Femur (tissue), 1 donor: ENCODE measurements around the gene FUBP3.

Experiments
- DNase-seq: peaks from one replicate; pipeline ENCODE4 v3.0.0-alpha.2; 2017

Gene FUBP3

DNA sequence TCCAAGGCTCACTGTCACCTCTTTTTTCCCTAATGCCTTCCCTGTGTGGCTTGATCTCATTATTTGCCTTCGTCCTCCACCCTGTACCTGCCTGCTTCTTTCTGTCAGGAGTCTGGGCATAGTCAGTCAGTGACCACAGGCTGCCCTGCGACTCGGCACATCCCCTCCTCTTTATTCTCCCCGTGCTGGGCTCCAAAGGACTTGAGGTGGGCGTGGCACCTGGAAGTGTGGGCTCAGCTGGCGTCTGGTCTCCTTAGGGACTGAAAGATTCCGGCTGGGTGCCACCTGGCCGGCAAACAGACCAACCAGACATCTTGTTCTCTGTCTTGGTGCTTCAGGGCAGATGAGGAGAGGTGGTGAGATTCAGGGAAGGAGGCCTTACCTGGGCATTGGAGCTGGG, 55.4 kb downstream of the FUBP3 start:
- DNase-seq = no peak

DNA sequence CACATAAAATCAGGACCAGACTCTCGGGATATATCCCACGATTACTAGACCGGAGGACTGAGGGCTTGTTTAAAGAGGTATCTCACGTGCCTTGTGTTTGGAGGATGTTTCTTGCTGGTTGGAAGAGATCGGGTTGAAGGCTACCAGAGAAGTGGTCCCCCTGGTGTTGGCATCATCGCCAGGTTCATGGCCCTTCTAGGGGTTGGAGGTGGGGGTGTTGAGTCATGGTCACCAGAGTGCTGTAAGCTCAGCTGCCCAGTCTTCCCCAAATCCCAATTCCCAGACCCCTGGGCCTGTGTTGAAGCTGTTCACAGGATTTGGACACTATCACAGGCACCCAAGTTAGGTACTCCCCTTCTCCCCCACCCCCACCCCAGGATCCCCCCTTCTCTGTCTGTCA, 55.9 kb downstream of the FUBP3 start:
- no peak for DNase-seq

DNA sequence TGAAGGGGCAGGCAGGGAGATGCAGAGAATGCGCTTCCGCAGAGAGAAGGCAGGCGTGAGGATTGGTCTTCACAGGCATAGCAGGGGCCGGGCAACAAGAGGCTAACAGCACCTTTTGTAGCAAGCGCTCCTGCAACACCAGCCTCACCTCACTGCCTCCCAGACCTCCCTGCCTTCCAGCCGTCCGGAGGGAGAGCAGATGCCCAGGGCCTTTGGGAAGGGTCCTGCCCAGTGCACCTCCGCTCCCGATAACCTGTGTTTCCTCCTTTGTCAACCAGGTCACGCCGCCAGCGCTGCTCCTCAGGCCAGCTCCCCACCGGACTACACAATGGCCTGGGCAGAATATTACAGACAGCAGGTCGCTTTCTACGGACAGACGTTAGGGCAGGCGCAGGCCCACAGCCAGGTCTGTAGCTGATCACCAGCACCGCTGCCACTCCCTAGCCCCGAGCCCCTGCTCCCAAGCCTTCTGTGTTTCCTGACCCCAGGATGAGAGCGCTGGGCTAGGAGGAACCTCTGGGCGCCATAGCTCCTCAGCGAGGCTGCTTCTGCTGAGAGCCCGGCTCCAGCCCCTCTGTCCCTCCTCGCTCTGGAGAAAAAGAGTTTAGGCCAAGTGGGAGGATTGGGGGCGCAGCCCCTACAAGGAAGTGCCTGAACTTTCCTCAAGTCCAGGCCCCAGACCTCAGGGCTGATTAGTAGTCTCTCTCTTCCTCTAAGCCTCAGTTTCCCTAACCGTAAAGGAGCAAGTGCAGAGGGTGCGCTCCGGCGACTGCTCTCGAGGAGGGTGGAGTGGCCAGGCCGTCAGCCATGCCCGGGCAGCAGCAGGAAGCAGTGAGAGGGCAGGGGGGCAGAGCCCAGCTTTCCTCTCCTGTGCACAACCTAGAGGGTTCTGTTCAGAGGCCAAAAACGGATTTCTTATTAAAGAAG, 56.6 kb downstream of the FUBP3 start:
- no peak for DNase-seq

DNA sequence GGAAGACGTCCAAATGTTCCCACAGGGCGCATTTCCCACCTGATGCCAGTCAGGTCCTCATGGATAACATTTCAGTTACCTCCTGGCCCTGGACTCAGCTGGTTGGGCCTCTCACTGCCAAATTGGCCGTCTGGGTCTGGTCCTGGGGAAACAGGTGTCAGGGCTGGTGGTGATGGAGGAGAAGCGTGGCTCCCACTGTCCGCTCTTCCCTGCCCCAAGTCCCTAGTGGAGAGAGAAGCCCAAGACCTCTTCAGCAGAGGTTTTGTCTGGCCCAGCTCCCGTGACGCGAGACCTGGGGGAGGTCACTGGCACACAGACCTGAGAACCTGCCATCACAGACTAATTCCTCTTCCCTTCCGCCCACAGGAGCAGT, 57.3 kb downstream of the FUBP3 start:
- DNase-seq = no peak

DNA sequence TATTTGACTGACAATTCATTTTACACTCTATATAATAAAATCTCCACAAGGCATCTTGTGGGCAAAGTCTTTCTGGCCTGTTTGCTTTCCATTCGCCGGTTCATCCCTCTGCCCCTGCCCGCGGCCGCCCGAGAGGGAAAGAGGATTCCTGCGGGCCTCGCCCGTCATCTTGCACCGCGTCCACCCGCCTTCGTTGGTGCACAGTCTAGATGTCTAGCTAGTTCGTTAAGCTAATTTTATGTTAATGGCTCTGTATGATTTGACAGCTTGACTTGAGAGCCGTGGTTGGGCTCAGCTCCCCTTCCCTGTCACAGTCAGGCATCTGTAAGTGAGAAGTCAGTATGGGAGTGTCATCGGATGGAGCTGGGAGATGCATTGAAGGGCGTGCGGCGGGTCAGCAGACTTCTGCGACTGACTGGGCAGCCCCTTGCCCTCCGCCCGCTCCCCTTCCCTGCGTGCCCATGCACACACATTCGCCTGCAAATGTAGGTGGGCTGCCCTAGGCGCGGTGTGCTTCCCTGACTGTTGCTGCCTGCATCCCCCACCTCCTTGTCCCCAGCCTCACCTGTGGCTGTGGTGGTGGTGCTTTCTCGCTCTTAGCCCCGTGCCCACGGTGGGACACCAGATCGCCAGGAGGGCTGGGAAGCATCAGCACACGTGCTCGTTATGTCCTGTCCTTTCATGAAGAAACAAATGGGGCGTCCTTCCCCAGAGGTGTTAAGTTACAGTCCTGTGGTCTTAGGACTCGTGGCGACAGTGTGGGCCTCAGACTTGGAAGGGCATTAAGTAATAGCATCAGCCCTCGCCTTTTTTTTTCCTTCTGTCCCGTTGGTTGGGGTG, 59.1 kb downstream of the FUBP3 start:
- DNase-seq = no peak

DNA sequence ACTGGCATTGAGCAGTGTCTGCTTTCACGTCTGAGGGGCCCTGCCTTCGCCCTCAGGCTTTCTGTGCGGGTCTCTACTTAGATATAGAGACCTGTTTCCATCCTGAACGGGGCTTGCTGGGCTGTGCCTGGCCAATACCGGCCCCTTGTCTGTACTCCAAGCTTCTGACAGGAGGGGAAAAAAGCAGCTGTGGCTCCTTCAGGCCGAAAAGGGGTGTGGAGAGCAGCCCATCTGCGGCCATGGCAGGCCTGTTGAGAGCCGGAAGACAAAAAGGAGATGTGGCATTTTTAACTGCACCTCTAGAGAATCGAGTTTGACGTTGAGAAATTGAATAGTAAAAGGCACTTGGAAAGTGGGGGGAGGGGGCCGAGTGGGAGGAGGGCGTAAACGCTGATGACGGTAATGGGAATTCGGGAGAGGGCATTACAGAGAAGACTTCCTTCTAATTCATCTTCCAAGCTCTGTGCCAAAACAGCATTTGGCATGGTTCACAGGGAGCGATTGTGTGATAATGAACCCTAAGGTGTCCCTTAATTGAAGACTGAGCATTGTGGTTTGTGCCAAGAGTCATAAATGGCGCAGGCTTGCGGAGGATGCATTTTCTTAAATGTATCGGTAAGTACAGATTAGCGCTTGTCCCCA, 59.9 kb downstream of the FUBP3 start:
- DNase-seq = no peak

DNA sequence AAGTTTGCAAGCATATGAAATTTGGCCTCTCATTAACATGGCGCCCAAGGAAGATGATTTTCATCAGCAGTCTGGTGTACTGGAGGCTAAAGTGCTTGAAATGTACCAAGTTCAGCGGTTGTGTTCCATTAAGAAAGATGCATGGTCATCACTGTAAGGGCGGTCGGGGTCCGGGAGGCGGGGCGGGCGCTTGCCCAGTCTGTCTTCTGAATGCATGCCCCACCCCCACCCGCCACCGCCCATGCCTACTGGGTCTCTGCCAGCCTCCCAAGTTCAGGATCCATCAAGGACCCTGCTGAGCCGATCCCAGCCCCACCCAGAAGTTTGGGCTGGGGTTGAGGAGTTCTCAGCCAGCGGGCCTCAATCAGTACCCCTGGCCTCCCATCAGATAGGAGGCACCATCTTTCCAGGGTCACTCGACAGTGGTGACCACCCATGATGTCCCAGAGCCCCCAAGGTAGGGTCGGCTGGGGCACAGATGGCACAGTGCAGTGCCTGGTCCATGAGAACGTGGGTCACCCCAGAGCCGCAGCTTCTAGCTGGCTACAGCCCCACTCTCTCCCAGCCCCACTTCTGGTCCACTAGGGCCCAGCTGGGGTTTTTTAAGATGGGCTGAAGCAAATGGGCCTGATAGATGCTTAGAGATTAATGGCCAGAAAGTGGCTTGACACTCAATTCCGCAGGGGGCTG, 60.6 kb downstream of the FUBP3 start:
- DNase-seq = no peak

DNA sequence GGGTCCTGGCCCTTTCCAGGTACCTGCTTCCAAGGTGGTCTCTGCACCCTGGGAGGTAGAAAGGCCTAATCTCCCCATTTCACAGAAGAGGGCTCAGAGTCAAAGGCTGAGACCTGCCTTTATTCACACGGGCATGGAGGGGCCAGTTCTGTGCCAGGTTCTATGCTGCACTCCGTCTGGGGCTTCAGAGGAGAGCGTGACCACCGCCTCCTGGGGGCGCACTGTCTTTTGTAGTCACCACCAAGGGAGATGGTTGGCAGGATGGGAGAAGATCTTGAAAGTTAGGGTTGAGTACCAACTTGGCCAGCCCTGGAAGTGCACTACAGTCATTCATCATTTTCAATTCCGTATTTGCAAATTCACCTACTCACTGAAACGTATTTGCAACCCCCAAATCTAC, 61.3 kb downstream of the FUBP3 start:
- DNase-seq = no peak

DNA sequence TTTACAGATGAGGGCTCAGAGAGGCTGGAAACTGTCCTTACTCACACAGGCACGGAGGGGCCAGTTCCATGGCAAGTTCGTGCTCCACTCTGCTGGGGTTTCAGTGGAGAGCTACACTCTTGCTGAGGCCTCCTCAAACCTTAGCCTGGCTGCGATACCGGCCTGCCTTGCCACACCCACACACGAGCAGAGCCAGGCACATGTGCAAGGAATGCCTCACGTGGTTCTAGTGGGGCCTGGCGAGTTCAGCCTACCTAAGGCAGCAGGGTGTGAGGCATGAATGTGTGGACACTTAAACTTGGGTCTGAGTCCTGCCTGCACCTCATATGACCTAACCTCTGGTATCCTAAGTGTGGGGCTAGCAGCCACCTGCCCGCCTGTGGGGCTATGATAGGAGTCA, 63.5 kb downstream of the FUBP3 start:
- DNase-seq = no peak

DNA sequence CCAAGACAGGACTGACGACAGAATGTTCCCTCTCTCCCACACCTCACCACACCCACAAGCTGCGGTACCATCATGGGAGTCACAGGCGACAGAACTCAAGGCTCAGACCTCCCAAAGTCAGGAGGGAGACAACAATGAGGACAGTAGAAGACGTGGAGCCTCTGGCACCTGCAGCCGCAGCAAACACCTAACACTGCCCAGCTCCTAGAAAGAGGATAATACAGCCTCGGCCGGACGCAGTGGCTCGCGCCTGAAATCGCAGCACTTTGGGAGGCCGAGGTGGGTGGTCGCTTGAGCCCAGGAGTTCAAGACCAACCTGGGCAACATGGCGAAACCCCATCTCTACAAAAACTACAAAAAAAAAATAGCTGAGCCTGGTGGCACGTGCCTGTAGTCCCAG, 71.8 kb downstream of the FUBP3 start:
- no peak for DNase-seq

DNA sequence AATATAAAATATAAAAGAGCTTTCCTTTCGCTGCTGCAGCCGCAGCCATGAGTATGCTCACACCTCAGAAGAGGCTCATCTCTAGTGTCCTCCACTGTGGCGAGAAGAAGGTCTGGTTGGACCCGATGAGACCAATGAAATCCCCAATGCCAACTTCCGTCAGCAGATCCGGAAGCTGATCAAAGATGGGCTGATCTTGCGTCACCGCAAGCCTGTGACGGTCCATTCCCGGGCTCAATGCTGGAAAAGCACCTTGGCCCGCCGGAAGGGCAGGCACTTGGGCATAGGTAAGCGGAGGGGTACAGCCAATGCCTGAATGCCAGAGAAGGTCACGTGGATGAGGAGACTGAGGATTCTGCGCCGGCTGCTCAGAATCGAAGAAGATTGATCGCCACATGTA, 72.4 kb downstream of the FUBP3 start:
- DNase-seq = no peak

DNA sequence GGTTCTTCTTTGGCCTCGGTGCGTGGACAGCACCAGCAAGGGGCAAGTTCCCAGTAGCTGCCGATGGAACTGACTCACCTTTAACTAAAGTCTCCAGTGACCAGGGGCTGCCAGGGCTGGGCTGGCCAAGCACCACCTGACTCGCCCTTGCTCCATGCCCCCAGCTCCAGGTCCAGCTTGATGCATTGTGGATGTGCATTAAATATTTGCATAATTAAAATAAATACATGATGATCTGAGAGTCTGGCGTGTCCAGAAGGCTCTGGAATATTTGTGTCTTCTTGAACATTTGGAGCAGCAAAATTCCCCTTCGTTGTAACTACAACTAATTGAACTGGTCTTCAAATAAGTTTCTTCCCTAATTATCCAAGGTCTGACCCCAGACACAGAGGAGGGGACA, 75.5 kb downstream of the FUBP3 start:
- DNase-seq = no peak

DNA sequence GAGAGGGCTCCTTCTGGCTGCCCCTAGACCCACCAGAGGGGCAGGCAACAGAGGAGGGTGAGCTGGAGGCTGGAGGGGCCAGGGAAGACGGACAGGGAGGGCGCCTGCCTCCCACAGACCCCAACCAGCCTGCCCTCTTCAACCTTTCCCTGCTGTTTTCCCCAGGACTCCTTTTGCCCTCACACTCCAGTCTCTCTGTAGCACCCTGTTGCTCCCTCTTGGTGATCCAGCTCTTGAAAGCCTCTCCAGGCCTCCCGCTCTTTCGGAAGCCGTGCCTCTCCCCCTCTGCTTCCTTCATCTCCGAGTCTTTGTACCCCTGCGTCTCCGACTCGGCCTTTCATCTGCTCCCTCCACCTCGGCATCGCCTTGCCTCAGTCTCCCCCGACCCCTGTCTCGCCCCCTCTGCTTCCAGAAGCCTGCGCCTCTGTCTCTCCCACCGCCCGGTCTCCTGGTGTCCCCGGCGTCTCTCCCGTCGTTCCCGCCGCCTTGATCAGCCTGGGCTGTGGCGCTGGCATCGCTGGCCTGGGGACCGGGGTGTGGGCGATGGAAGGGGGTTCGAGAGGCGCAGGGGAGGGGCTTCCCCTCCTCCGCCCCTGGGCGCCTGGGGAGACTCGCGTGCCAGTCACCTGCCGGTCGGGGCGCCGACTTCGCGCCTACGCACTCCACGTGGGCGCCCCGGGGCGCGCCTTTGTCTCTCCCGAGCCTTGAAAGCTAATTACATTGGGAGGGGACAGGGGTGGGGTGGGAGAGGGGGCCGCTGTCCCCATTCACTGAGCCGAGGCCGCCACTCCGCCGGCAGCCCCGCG, 79.7 kb downstream of the FUBP3 start:
- no peak for DNase-seq

DNA sequence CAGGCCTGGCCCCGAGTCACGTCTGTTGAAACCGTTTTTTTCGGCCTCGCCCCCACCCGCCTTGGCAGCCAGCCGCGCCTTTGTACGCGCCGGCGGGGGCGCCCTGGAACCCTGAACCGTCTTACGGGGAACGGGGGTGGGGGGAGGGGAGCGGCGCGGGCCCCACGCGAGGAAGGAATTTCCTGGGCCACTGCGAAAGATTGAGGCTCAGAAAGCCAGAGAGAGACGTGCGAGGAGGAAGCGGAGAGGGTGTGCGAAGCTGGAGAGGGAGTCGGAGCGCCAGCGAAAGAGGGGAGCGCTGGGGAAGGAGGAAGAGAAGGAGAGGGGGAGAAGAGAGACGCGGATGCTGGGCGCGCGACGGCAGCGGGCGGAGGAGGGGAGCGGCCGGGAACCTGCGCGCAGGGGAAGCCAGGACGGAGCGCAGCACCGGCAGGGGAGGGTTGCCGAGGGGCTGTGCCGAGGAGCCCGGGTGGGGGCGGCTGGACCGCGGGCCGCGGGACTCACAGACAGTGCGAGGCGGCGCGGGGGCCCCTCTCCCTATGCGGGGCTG, 80.4 kb downstream of the FUBP3 start:
- DNase-seq = no peak

DNA sequence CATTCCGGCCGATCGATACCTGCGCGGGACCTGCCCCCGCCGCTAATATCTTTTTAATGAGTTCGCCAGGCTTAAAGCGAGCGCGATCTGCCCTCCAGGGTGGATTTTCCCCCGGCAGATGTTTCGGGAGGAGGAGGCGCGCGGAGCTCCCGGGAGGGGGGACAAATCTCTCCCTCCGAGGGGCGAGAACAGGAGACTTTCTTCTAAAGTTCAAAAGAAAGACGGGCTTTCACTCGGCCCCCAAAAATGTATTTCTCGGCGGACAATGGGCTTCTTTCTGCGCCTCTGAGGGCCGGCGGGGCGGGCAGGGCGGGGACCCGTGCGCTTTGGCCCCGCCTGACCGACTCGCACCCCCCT, 80.9 kb downstream of the FUBP3 start:
- DNase-seq = no peak

DNA sequence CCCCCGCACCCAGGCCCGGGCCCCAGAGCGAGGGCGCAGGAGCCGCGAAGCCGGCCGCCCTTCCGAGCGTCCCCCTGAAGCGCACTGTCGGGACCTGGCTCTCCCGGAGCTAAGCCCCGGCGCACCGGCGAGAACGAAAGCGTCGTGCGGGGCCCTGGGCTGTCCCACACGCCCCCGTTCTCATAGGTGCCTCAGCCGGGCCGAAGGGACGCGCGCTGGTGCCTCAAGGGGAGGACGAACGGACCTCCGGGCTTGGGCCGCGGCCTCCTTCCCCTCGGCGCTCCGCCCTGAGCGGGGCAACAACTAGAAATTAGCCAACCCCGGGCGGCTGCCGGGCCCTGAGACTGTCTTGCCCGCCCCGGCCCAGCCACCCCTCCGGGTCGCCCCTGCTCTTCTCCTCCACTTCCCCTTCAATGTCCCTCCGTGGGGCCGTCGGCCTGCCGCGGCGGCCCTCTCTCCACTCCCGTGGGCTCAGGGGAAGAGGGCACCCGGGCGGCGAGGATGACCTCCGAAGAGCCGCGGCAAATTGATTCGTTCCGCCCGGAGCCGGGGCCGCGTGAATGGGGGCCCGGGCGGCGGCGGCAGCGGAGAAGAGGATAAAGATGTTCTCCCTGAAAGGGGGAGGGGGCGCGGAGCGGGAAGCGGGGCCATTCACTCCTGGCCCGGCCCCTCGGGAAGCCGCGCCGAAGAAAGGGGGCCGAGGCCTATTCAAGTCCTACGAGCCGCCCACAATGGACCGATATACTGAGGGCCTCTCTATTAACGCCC, 81.5 kb downstream of the FUBP3 start:
- DNase-seq = no peak

DNA sequence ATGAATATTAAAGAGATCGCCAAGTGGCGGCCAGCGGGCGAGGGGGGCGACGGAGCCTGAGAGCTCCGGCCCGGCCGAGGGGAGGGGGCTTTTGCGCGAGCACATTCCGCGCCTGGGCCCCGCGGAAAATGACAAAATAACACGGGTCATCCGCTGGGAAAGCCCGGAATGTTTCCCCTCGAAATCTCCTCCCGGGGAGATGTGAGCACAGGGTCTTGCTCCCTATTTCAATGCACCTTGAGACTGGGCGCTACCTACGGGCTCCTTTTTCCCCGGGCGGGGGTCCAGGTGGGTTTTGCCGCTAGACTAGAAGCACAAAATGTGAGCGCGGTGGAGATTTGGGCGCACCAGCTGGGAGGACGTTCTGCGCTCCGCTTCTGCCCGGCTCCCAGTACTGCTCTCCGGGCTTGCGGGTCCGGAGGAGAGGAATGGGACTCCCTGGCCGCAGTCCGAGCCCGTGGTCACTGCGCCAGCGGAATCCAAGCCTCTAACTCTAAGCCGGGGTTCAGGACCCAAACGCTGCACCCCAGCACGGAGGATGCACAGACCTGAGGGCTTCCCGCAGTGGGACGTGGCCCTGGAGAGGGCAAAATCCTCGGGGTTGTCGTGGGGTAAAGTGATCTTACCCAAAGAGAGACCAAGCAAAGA, 82.2 kb downstream of the FUBP3 start:
- no peak for DNase-seq

DNA sequence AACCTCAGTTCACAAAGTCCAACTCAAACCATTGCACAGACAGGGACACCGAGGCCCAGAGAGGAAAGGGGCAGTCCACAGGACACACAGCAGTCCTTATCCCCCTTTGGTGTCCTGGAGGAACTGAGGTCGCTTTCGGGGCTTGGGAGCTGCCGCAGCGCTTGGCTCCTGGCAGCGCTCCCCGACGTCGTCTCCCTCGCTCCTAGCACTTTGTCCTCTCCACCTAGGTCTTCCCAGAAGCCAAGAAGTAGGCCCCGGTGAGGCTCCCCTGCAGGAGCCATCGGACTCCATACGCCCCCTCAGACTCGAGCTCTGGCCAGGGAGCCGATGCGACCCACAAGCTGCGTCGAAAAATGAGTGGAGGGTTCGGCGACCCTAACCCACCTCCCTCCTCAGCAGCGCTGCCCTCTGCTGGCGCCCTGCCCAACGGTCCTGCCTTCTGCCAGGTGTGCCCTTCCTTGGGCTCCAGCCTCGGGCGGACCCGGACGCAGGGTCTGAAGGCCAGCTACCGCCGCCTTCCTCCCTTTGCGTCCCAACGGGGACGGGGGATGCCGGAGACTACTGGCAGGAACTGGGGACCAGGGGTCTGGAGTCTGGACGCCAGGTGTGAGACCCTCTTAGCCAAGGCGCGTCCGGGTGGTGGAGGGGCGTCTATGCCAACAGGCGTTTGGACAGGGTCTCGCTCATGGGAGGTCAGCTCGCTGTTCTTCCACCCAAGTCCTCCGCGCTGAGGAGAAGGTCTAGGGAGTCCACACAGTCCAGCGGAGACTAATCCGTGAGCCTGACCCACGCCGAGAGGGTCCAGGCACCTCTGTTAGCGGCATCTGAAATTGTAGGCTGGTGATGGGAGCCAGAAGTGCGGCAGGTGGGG, 83.0 kb downstream of the FUBP3 start:
- DNase-seq = no peak

DNA sequence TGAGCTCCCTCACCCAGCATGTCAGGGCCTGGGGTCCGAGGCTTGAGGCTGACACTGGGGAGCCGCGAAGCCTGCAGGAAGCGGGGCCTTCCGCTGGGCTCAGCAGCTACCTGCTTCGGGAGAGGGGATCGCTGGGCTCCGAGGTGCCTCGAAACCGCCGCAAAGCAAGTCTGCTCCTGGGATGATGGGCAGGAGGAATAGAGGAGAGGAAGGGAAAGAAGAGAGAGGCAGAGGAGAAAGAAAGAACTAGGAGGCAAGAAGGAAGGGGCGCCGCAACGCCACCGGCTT, 83.5 kb downstream of the FUBP3 start:
- no peak for DNase-seq
